Endothelial cell of umbilical vein (primary cell): ENCODE measurements around the gene PHAX. TPM values are rescaled to one million over a fixed set of nuclear protein-coding genes. Genes with fewer than 3 reads are reported as not detected.

ENCODE experiments used
- BruUV-seq: library from RNA; stranded (reverse); fragments of 400-500 nt; replicated peaks from 2 replicates; lab custom pipeline; 2021; lab: Mats Ljungman, UMichigan
- CTCF ChIA-PET: fragments of 300-600, 350-600 bp; sonication (Branson Sonifier 250); formaldehyde crosslinking; loops from one replicate; lab custom pipeline; 2021; ENCODE audit warnings: antibody characterized with exemption, inconsistent platforms; lab: Charles Lee
- POLR2A ChIA-PET: fragments of 300-600, 350-600 bp; sonication (Branson Sonifier 250); formaldehyde crosslinking; loops from one replicate; lab custom pipeline; 2021; ENCODE audit warnings: antibody characterized with exemption, inconsistent platforms; lab: Charles Lee
- DNase-seq: peaks from one replicate; pipeline ENCODE4 v3.0.0-alpha.2; 2011; ENCODE audit warnings: low read depth, low spot score
- FAIRE-seq: peaks from 2 replicates; lab custom pipeline; 2011; peaks lifted over from hg19 to GRCh38; lab: Jason Lieb, UNC
- H2AFZ ChIP-seq: 2 replicates; pipeline ENCODE4 v1.6.0; 2012; ENCODE audit warnings: low read depth, low read length, control low read depth, inconsistent platforms
- H3K27ac ChIP-seq: 2 replicates; pipeline ENCODE4 v1.5.1; 2011; ENCODE audit warnings: low read depth, mild to moderate bottlenecking, control low read depth, low read length, moderate library complexity; ENCODE audit not compliant: insufficient read depth
- H3K27me3 ChIP-seq, 2 experiments: 2 replicates each; pipeline versions ENCODE4 v1.6.0 to v1.6.1; 2011; ENCODE audit warnings: low read length in 2 of 2, mixed read lengths in 1 of 2; ENCODE audit not compliant: control insufficient read depth in 2 of 2, insufficient read depth in 2 of 2
- H3K36me3 ChIP-seq, 2 experiments: 2 replicates in 1 of 2; 3 replicates in 1 of 2; pipeline ENCODE4 v1.5.1; 2011; ENCODE audit warnings: low read length in 2 of 2, mild to moderate bottlenecking in 1 of 2, moderate library complexity in 1 of 2; ENCODE audit not compliant: control insufficient read depth in 2 of 2, insufficient read depth in 2 of 2; ENCODE audit errors: extremely low read depth in 1 of 2
- H3K4me1 ChIP-seq: 3 replicates; pipeline ENCODE4 v1.5.1; 2011; ENCODE audit warnings: mild to moderate bottlenecking, low read length; ENCODE audit not compliant: control insufficient read depth, insufficient read depth; ENCODE audit errors: extremely low read depth
- H3K4me2 ChIP-seq: 2 replicates; pipeline ENCODE4 v1.6.1; 2011; ENCODE audit warnings: low read length, control low read depth, mixed read lengths; ENCODE audit not compliant: insufficient read depth
- H3K4me3 ChIP-seq, 3 experiments: fragments of 200-600 bp in 1 of 3; sonication (generic), shearing (Covaris generic) in 1 of 3; replicated peaks in 1 of 3; 2 replicates each; pipeline ENCODE4 v1.5.1; 2011 to 2016; ENCODE audit warnings: control low read depth in 3 of 3, low read length in 3 of 3, mild to moderate bottlenecking in 2 of 3, inconsistent platforms in 1 of 3, low read depth in 1 of 3, moderate library complexity in 1 of 3; ENCODE audit not compliant: insufficient read depth in 1 of 3
- H3K79me2 ChIP-seq: 2 replicates; pipeline ENCODE4 v1.6.0; 2012; ENCODE audit warnings: low read length, inconsistent platforms; ENCODE audit not compliant: control insufficient read depth, insufficient read depth
- H3K9ac ChIP-seq: replicated peaks from 2 replicates; pipeline ENCODE3; 2011; ENCODE audit warnings: low read length, control low read depth; ENCODE audit not compliant: insufficient read depth; ENCODE audit errors: extremely low read depth
- H3K9me1 ChIP-seq: replicated peaks from 3 replicates; pipeline ENCODE4 v1.6.0; 2011; ENCODE audit warnings: mild to moderate bottlenecking, low read length; ENCODE audit not compliant: control insufficient read depth, insufficient read depth; ENCODE audit errors: extremely low read depth
- H3K9me3 ChIP-seq: replicated peaks from 2 replicates; pipeline ENCODE4 v1.5.1; 2012; ENCODE audit warnings: low read length, inconsistent platforms; ENCODE audit not compliant: control insufficient read depth, insufficient read depth
- H4K20me1 ChIP-seq: replicated peaks from 2 replicates; pipeline ENCODE3; 2011; ENCODE audit warnings: mild to moderate bottlenecking, low read length; ENCODE audit not compliant: control insufficient read depth, insufficient read depth; ENCODE audit errors: extremely low read depth
- CTCF ChIP-seq, 2 donors: IDR thresholded peaks; 1 replicate in 1 of 2; 2 replicates in 1 of 2; pipeline ENCODE4 v1.5.1; 2011; ENCODE audit warnings: low read length in 2 of 2, mild to moderate bottlenecking in 2 of 2, moderate library complexity in 2 of 2, control low read depth in 1 of 2, inconsistent platforms in 1 of 2, low read depth in 1 of 2; ENCODE audit not compliant: insufficient read depth in 1 of 2; ENCODE audit errors: extremely low read depth in 1 of 2
- EZH2 ChIP-seq: IDR thresholded peaks from 2 replicates; pipeline ENCODE4 v1.6.1; 2012; ENCODE audit warnings: borderline replicate concordance, low read depth, mild to moderate bottlenecking, moderate library complexity, low read length, inconsistent platforms; ENCODE audit not compliant: severe bottlenecking
- FOS ChIP-seq: IDR thresholded peaks from 2 replicates; pipeline ENCODE4 v1.6.1; 2011; ENCODE audit warnings: mild to moderate bottlenecking, low read length, moderate library complexity, borderline replicate concordance; ENCODE audit not compliant: insufficient read depth
- GATA2 ChIP-seq: IDR thresholded peaks from 2 replicates; pipeline ENCODE4 v1.7.0; 2011; ENCODE audit warnings: low read depth, mild to moderate bottlenecking, moderate library complexity, mixed read lengths, low read length; ENCODE audit not compliant: insufficient read length, insufficient read depth
- JUN ChIP-seq: IDR thresholded peaks from 2 replicates; pipeline ENCODE4 v1.6.1; 2011; ENCODE audit warnings: borderline replicate concordance, low read depth; ENCODE audit not compliant: insufficient read length, insufficient read depth
- MAX ChIP-seq: IDR thresholded peaks from 2 replicates; pipeline ENCODE4 v1.6.1; 2011; ENCODE audit not compliant: insufficient read depth, insufficient read length
- MYC ChIP-seq: IDR thresholded peaks from one replicate; pipeline ENCODE4 v1.6.1; 2011; ENCODE audit warnings: mild to moderate bottlenecking, low read depth, low read length
- POLR2A ChIP-seq: IDR thresholded peaks from 2 replicates; pipeline ENCODE4 v1.6.1; 2012; ENCODE audit warnings: low read depth, mild to moderate bottlenecking, control low read depth, low read length
- POLR2AphosphoS5 ChIP-seq: IDR thresholded peaks from 2 replicates; pipeline ENCODE4 v1.6.1; 2012; ENCODE audit warnings: low read depth, mild to moderate bottlenecking, control low read depth, low read length, moderate library complexity; ENCODE audit not compliant: insufficient read depth
- dilution Hi-C: fragments of 300-500 bp; cut with MboI; formaldehyde crosslinking; loops from one replicate; pipeline ENCODE4 v1.15.0; 2019; ENCODE audit warnings: low sequenced_read_pairs; ENCODE audit not compliant: extremely low pct_ligation_motif_present
- intact Hi-C: fragments of 100-400 bp; cut with micrococcal nuclease; formaldehyde crosslinking; loops from one replicate; pipeline ENCODE4 v1.10.0; 2022
- polyA plus RNA-seq, 4 experiments: library from polyadenylated mRNA; depleted of rRNA in 3 of 4; stranded (reverse) in 3 of 4; unstranded in 1 of 4; fragments of >200 nt; gene quantifications; 2 replicates each; pipeline versions ENCODE4 v1.2.1 to v1.2.3, GENCODE V29; 2011 to 2012; ENCODE audit warnings: missing spikeins in 1 of 4
- total RNA-seq: library from RNA; stranded (reverse); gene quantifications from 2 replicates; pipeline ENCODE4 v1.2.3, GENCODE V29; 2021

Gene PHAX
- total and polyA plus RNA-seq, 2 donors (not counting 3 experiments of a cell fraction or from before 2014, with no cell fraction given), result 33.0 to 51.2 TPM

- CTCF ChIA-PET, result interaction anchor here (1.0 to 3.8 kb wide), 6 partner anchors 14 to 833 kb away, joined by 3 to 27 read pairs (median 4); no protein-coding TSS in a partner anchor
- no peak overlapping the region for H3K27ac ChIP-seq
- no peaks in the 10 kb centered on the region for H3K79me2 ChIP-seq
- no peak overlapping the region for H3K9ac ChIP-seq
- no peak overlapping the region for H3K4me3 ChIP-seq
- H3K9me3 ChIP-seq, result no peaks in the 10 kb centered on the region
- no peak overlapping the region for H3K4me2 ChIP-seq
- H3K4me1 ChIP-seq, result no peaks in the 10 kb centered on the region
- no peaks in the 10 kb centered on the region for H4K20me1 ChIP-seq
- DNase-seq, result no peak
- no peaks in the 10 kb centered on the region for H3K36me3 ChIP-seq
- no peaks in the 10 kb centered on the region for H3K27me3 ChIP-seq
- no peaks in the 10 kb centered on the region for H3K9me1 ChIP-seq
- intact Hi-C loops, result loop anchor here (5.0 kb wide), 2 partner anchors 147 to 382 kb away; no protein-coding TSS in a partner anchor
- no peak for FAIRE-seq
- TF ChIP-seq JUN (no peak), EZH2 (no peak), MAX (no peak), GATA2 (no peak), POLR2A (no peak), POLR2AphosphoS5 (no peak), CTCF (IDR thresholded peaks at IDR 0.05; ENCODE audit: extremely low read depth in 1 of 2, insufficient read depth in 1 of 2, low read depth in 1 of 2, low read length in 2 of 2) (no peak), MYC (no peak), FOS (no peak)
- no TSS peak for BruUV-seq
- H2AFZ ChIP-seq, result no peak overlapping the region
- POLR2A ChIA-PET, result no interaction called here
- dilution Hi-C loops, result no loop called here
Observed at GRCh38 chr5:126659805-126660482, 59.2 kb downstream of the PHAX start.
